GM23338 (cell line): ENCODE data around the gene FHL1. TPM values are rescaled to one million over a fixed set of nuclear protein-coding genes. Genes with fewer than 3 reads are reported as not detected.

ENCODE experiments used
- ATAC-seq: fragments of 200-7000 bp; cut with Tn5 transposase; 3 replicates; pipeline ENCODE4 v1.9.1; 2020
- DNase-seq: peaks from one replicate; pipeline ENCODE4 v3.0.0-alpha.2; 2015; ENCODE audit warnings: low spot score
- H2AFZ ChIP-seq: fragments of 200-600 bp; sonication (generic); 2 replicates; pipeline ENCODE4 v1.8.0; 2016; ENCODE audit warnings: antibody characterized with exemption, mild to moderate bottlenecking, moderate library complexity
- H3F3A ChIP-seq: fragments of 200-600 bp; sonication (generic); replicated peaks from 2 replicates; pipeline ENCODE4 v1.8.0; 2017; ENCODE audit warnings: antibody characterized with exemption, mixed run types, low read depth
- H3K27ac ChIP-seq: fragments of 200-600 bp; sonication (generic); 2 replicates; pipeline ENCODE4 v1.6.1; 2016; ENCODE audit warnings: low read depth
- H3K27me3 ChIP-seq: fragments of 200-600 bp; sonication (generic); 2 replicates; pipeline ENCODE4 v1.8.0; 2016; ENCODE audit warnings: mild to moderate bottlenecking, mixed run types, moderate library complexity; ENCODE audit not compliant: insufficient read depth
- H3K36me3 ChIP-seq: fragments of 200-600 bp; sonication (generic); 2 replicates; pipeline ENCODE4 v1.8.0; 2016; ENCODE audit warnings: mild to moderate bottlenecking; ENCODE audit not compliant: insufficient read depth
- H3K4me1 ChIP-seq: fragments of 200-600 bp; sonication (generic); 2 replicates; pipeline ENCODE4 v1.8.0; 2016; ENCODE audit warnings: mild to moderate bottlenecking, moderate library complexity; ENCODE audit not compliant: insufficient read depth
- H3K4me2 ChIP-seq: fragments of 200-600 bp; sonication (generic); 2 replicates; pipeline ENCODE4 v1.7.1; 2017; ENCODE audit warnings: mixed run types
- H3K4me3 ChIP-seq: fragments of 200-600 bp; sonication (generic); 2 replicates; pipeline ENCODE4 v1.6.1; 2016; ENCODE audit warnings: mixed run types
- H3K79me2 ChIP-seq: fragments of 200-600 bp; sonication (generic); replicated peaks from 2 replicates; pipeline ENCODE4 v1.8.0; 2017; ENCODE audit warnings: mild to moderate bottlenecking; ENCODE audit not compliant: insufficient read depth
- H3K9me2 ChIP-seq: fragments of 200-600 bp; sonication (generic); 2 replicates; pipeline ENCODE4 v1.8.0; 2017; ENCODE audit not compliant: insufficient read depth
- H4K20me1 ChIP-seq: fragments of 200-600 bp; sonication (generic); replicated peaks from 2 replicates; pipeline ENCODE4 v1.8.0; 2017; ENCODE audit warnings: mild to moderate bottlenecking; ENCODE audit not compliant: insufficient read depth
- H3K27ac Mint-ChIP-seq: 2 replicates; pipeline ENCODE4 v1.8.0; 2020; ENCODE audit warnings: inconsistent platforms, mild to moderate bottlenecking, moderate library complexity, mixed read lengths
- H3K27me3 Mint-ChIP-seq: 3 replicates; pipeline ENCODE4 v1.8.0; 2022; ENCODE audit warnings: low read depth, mild to moderate bottlenecking, moderate library complexity, mixed read lengths, inconsistent platforms; ENCODE audit not compliant: insufficient read depth, poor library complexity
- H3K36me3 Mint-ChIP-seq: 3 replicates; pipeline ENCODE4 v1.8.0; 2021; ENCODE audit warnings: low read depth, mild to moderate bottlenecking, inconsistent platforms, moderate library complexity, mixed read lengths
- H3K4me1 Mint-ChIP-seq: 3 replicates; pipeline ENCODE4 v1.8.0; 2020; ENCODE audit warnings: mild to moderate bottlenecking, inconsistent platforms, mixed read lengths
- H3K4me3 Mint-ChIP-seq: 3 replicates; pipeline ENCODE4 v1.8.0; 2021; ENCODE audit warnings: moderate library complexity, mild to moderate bottlenecking, inconsistent platforms, mixed read lengths
- H3K9me3 Mint-ChIP-seq: 3 replicates; pipeline ENCODE4 v1.8.0; 2020; ENCODE audit warnings: moderate library complexity, mild to moderate bottlenecking, inconsistent platforms, mixed read lengths
- CREB1 ChIP-seq: fragments of 250-450 bp; sonication (Bioruptor Pico); IDR thresholded peaks from 2 replicates; pipeline ENCODE4 v1.5.0; 2020; ENCODE audit warnings: low read depth, mild to moderate bottlenecking, moderate library complexity
- CTCF ChIP-seq, 2 experiments: fragments of 200-600 bp in 1 of 2; sonication (generic) in 1 of 2; conservative IDR thresholded peaks; 2 replicates each; pipeline versions ENCODE4 v1.5.1 to v1.6.1; 2016 to 2017; ENCODE audit warnings: antibody characterized with exemption in 2 of 2, low read depth in 2 of 2, mild to moderate bottlenecking in 2 of 2, moderate library complexity in 1 of 2
- ETS1 ChIP-seq: IDR thresholded peaks from 2 replicates; pipeline ENCODE4 v1.6.1; 2016; ENCODE audit warnings: antibody characterized with exemption
- EZH2 ChIP-seq: fragments of 200-600 bp; sonication (generic); IDR thresholded peaks from one replicate; pipeline ENCODE4 v1.8.0; 2017; ENCODE audit warnings: antibody characterized with exemption, mild to moderate bottlenecking, low read depth; ENCODE audit not compliant: unreplicated experiment
- EZH2phosphoT487 ChIP-seq: fragments of 200-600 bp; sonication (generic); IDR thresholded peaks from one replicate; pipeline ENCODE4 v1.8.1; 2018; ENCODE audit warnings: antibody characterized with exemption; ENCODE audit not compliant: unreplicated experiment
- JUNB ChIP-seq: IDR thresholded peaks from one replicate; pipeline ENCODE4 v1.6.1; 2016; ENCODE audit warnings: antibody characterized with exemption; ENCODE audit not compliant: unreplicated experiment
- NANOG ChIP-seq: IDR thresholded peaks from 2 replicates; pipeline ENCODE4 v1.6.1; 2016; ENCODE audit warnings: antibody characterized with exemption, borderline replicate concordance
- POLR2AphosphoS5 ChIP-seq: IDR thresholded peaks from 2 replicates; pipeline ENCODE4 v1.6.1; 2016; ENCODE audit warnings: antibody characterized with exemption, low read depth
- REST ChIP-seq: IDR thresholded peaks from one replicate; pipeline ENCODE4 v1.6.1; 2018; ENCODE audit warnings: antibody characterized with exemption; ENCODE audit not compliant: unreplicated experiment
- STAT1 ChIP-seq: IDR thresholded peaks from one replicate; pipeline ENCODE4 v1.6.1; 2016; ENCODE audit warnings: antibody characterized with exemption; ENCODE audit not compliant: unreplicated experiment
- ZNF114 ChIP-seq: fragments of 250-450 bp; sonication (Bioruptor Pico); IDR thresholded peaks from 2 replicates; pipeline ENCODE4 v1.5.0; 2020; ENCODE audit warnings: mild to moderate bottlenecking, moderate library complexity
- ZNF331 ChIP-seq: fragments of 250-450 bp; sonication (Bioruptor Pico); IDR thresholded peaks from 2 replicates; pipeline ENCODE4 v1.5.0; 2020; ENCODE audit warnings: low read depth, mild to moderate bottlenecking, moderate library complexity
- ZNF462 ChIP-seq: fragments of 250-450 bp; sonication (Bioruptor Pico); IDR thresholded peaks from 2 replicates; pipeline ENCODE4 v1.5.0; 2020; ENCODE audit warnings: mild to moderate bottlenecking, moderate library complexity
- polyA plus RNA-seq: library from polyadenylated mRNA; unstranded; fragments of >200 nt; fragmentation: Nextera tagmentation; extraction: Ambion mirVana; gene quantifications from 2 replicates; pipeline ENCODE4 v1.2.1, GENCODE V29; 2016
- total RNA-seq: library from RNA; depleted of rRNA; stranded (reverse); fragments of >200 nt; shearing (Covaris generic); gene quantifications from 2 replicates; pipeline ENCODE4 v1.2.3, GENCODE V29; 2014

The FHL1 gene
- total and polyA plus RNA-seq, 2 experiments from 2014 or later, result 47.9 to 60.4 TPM

- no peak overlapping the region for H3K4me2 ChIP-seq
- H2AFZ ChIP-seq, result no peak overlapping the region
- ATAC-seq, result no peak
- Mint-ChIP-seq H3K4me1 (peaks cover 13% of the 10 kb centered on the region), H3K9me3 (no peaks in the 10 kb centered on the region), H3K4me3 (no peak overlapping the region), H3K27me3 (peaks cover 5% of the 10 kb centered on the region), H3K27ac (no peak overlapping the region), H3K36me3 (no peaks in the 10 kb centered on the region)
- no peaks in the 10 kb centered on the region for H3K9me2 ChIP-seq
- H3K36me3 ChIP-seq, result no peaks in the 10 kb centered on the region
- TF ChIP-seq ZNF114 (CRISPR knock-in tag) (no peak), JUNB (no peak), ETS1 (no peak), CREB1 (CRISPR knock-in tag) (no peak), EZH2 (no peak), ZNF462 (CRISPR knock-in tag) (no peak), ZNF331 (CRISPR knock-in tag) (no peak), POLR2AphosphoS5 (no peak), NANOG (no peak), EZH2phosphoT487 (no peak), CTCF (conservative IDR thresholded peaks at IDR 0.05; ENCODE audit: low read depth in 2 of 2) (no peak), STAT1 (no peak), REST (no peak)
- no peak overlapping the region for H3K27ac ChIP-seq
- no peaks in the 10 kb centered on the region for H3K79me2 ChIP-seq
- no peak overlapping the region for H3K4me3 ChIP-seq
- no peak for DNase-seq
- no peaks in the 10 kb centered on the region for H3K27me3 ChIP-seq
- H3K4me1 ChIP-seq, result no peaks in the 10 kb centered on the region
- no peaks in the 10 kb centered on the region for H4K20me1 ChIP-seq
- no peaks in the 10 kb centered on the region for H3F3A ChIP-seq
Measured at GRCh38 chrX:136260776-136261175, 113.4 kb downstream of the FHL1 start.
